Rectal smooth muscle tissue (tissue), 1 donor: Measurements from ENCODE around the gene BCAN.

Experiments used
- H3K27ac ChIP-seq: one replicate; pipeline ENCODE4 v1.7.0; 2013; ENCODE audit warnings: low read depth, low read length, inconsistent platforms
- H3K27me3 ChIP-seq: one replicate; pipeline ENCODE4 v1.7.0; 2013; ENCODE audit warnings: low read length; ENCODE audit not compliant: control insufficient read depth, insufficient read depth
- H3K36me3 ChIP-seq: one replicate; pipeline ENCODE4 v1.7.0; 2013; ENCODE audit warnings: low read length; ENCODE audit not compliant: control insufficient read depth, insufficient read depth
- H3K4me1 ChIP-seq: one replicate; pipeline ENCODE4 v1.7.0; 2013; ENCODE audit warnings: low read length; ENCODE audit not compliant: control insufficient read depth, insufficient read depth
- H3K4me3 ChIP-seq: one replicate; pipeline ENCODE4 v1.7.0; 2013; ENCODE audit warnings: low read length
- H3K9ac ChIP-seq: one replicate; pipeline ENCODE4 v1.7.0; 2013; ENCODE audit warnings: low read length

BCAN gene

DNA sequence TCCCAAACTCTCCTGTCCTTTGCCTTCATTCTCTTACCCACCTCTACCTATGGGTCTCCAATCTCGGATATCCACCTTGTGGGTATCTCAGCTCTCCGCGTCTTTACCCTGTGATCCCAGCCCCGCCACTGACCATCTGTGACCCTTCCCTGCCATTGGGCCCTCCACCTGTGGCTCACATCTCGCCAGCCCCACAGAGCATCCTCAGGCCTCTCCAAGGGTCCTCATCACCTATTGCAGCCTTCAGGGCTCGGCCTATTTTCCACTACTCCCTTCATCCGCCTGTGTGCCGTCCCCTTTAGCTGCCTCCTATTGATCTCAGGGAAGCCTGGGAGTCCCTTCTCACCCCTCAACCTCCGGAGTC is 11.1 kb downstream of the BCAN start:
- Histone ChIP-seq H3K36me3 (no peaks in the 10 kb centered on the region), H3K4me1 (peaks cover 3% of the 10 kb centered on the region), H3K9ac (no peak overlapping the region), H3K27ac (no peak overlapping the region), H3K27me3 (peaks cover 5% of the 10 kb centered on the region), H3K4me3 (no peak overlapping the region)

DNA sequence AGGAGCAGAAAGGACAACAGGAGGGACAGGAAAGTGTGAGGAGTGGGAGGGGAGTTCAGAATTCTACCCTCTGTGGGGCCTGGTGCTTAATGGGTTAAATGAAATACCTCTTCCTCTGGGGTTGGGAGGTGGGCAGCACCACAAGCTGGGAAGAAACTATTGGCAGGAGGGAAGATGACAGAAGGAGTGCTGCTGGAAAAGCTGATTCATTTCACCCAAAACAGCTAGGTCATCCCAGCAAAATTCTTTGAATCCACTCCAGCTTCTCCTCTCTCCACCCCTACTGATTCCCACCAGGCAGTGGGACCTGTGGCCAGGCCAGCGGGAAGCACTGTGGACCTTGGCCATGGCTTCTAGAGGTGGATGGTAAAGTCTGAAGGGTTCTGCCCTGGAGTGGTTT is 12.8 kb downstream of the BCAN start:
- Histone ChIP-seq H3K4me1 (peaks cover 6% of the 10 kb centered on the region), H3K27me3 (peaks cover 5% of the 10 kb centered on the region), H3K4me3 (no peak overlapping the region)

DNA sequence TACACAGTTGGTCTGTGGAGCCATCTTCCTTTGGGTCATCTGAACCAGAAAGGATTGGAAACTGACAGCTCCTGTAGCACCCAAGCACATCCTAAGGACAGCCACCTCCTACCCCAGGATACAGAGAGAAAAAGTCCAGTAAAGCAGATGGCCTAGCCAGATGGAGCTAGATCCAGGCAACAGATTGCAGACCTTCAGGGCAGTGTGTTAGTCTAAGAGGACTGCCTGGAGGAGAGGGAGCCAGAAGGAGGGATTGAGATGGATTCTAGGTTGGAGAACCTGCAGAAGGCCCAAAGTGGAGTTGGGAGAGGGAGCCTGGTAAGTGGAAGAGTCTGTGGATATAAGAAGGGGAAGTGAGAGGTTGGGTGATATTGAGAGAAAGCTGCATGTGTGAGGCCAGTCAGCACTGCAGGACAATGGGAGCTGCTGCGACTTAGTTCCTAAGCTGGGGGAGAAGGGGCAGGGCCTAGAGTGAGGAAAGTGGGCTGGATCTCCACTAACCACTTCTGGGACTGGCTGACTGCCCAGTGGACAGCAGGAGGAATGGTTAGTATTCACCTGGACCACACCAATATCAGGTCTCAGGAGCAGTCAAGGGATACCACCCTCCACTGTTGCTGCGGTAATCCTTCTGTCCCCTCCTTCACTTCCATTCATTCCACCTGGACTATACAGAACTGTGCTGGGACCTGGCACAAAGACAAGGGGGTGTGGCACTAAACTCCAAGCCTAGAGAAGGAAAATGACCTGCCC is 13.4 kb downstream of the BCAN start:
- H3K36me3 ChIP-seq, result no peaks in the 10 kb centered on the region
- peaks cover 5% of the 10 kb centered on the region for H3K27me3 ChIP-seq

More for the DNA sequence above, 12.8 kb downstream of the BCAN start:
- Histone ChIP-seq H3K36me3 (no peaks in the 10 kb centered on the region), H3K9ac (no peak overlapping the region), H3K27ac (no peak overlapping the region)

DNA sequence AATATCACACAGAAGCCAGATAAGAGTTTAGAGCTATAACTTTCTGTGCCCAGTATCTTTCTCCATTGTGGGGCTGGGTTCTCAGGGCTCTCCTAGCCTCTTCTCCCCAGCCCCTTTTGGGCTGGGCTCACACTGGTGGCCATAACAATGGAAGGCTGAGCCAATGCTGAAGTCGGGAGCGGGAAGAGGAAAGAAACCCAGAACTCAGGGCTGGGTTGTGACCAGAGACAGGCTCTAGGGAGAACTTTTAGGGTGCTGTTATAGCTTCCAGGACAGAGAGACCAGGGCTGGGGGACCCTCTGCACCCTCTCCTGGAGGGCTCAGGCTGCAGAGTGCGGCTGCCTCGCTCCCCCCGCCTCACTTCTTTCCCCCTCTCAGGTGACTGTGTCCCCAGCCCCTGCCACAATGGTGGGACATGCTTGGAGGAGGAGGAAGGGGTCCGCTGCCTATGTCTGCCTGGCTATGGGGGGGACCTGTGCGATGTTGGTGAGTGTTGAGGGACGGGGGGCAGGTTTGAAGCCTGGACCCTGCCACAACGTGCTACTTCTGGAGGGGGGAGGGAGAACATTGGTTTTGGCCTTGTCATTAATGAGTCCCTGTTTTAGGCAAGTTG is 14.1 kb downstream of the BCAN start:
- no peaks in the 10 kb centered on the region for H3K36me3 ChIP-seq
- no peak overlapping the region for H3K27ac ChIP-seq
- H3K27me3 ChIP-seq, result peaks cover 5% of the 10 kb centered on the region
- no peak overlapping the region for H3K9ac ChIP-seq
- no peak overlapping the region for H3K4me3 ChIP-seq
- peaks cover 16% of the 10 kb centered on the region for H3K4me1 ChIP-seq

More for the DNA sequence above, 13.4 kb downstream of the BCAN start:
- Histone ChIP-seq H3K4me3 (no peak overlapping the region), H3K27ac (no peak overlapping the region), H3K4me1 (peaks cover 11% of the 10 kb centered on the region), H3K9ac (no peak overlapping the region)

DNA sequence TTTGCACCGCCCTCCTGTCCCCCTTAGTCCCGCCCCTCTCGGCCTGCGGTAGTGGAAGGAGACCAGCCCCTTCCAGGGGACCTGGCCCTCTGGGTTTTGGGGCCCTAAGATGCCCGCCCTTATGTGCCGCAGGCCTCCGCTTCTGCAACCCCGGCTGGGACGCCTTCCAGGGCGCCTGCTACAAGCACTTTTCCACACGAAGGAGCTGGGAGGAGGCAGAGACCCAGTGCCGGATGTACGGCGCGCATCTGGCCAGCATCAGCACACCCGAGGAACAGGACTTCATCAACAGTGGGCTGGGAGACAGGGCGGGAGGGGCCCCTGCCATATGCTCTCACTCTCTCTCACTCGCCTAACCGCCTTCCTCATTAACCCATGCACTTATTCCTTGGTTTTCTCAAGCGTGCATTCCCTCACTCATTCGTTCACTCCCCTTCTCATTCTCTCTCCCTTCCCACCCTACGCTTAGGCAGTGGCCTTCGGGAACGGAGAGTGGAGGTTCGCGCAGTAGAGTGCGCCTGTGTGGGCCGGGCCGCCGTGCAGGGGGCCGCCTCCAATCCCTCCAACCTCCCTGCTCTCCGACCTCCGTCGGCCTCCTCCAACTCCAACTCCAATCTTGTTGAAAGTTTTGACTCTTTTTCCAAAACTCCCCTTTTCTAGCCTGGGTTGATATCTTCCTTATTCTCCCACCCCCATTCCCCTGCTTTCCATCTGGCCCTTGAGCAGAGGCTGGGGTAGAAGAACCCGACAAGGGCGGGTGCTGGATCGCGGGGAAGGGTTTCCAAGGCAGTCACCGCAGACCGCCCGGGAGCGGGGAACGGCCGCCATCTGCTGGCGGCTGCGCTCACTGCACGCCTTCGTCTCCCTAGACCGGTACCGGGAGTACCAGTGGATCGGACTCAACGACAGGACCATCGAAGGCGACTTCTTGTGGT is 15.2 kb downstream of the BCAN start:
- no peak overlapping the region for H3K9ac ChIP-seq
- peak overlapping the region; percentile 56 for H3K4me3 ChIP-seq
- no peaks in the 10 kb centered on the region for H3K36me3 ChIP-seq
- H3K27me3 ChIP-seq, result peaks cover 5% of the 10 kb centered on the region
- H3K27ac ChIP-seq, result no peak overlapping the region
- H3K4me1 ChIP-seq, result peaks cover 20% of the 10 kb centered on the region

DNA sequence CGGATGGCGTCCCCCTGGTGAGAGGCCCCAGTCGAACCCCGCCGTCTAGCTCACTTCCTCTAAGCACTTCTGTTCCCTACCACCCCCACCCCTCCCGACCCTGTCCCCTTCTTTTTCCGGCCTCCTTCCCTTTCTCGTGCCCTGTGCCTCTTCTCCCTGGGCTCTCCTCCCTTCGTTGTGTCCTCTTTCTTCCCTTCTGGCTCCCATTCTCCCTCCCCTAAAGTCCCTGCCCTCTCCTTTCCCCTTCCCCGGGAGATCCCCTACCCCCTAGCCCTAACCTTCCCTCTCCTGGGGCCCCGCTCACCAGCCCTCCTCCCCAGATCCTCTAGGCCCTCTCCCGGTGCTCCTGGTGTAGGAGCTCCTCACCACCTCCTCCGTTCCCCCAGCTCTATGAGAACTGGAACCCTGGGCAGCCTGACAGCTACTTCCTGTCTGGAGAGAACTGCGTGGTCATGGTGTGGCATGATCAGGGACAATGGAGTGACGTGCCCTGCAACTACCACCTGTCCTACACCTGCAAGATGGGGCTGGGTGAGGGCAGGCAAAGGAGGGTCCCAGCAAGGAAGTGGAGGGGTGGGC is 15.9 kb downstream of the BCAN start:
- Histone ChIP-seq H3K4me3 (peak overlapping the region; percentile 56), H3K9ac (no peak overlapping the region), H3K36me3 (no peaks in the 10 kb centered on the region), H3K27ac (no peak overlapping the region), H3K27me3 (peaks cover 5% of the 10 kb centered on the region), H3K4me1 (peaks cover 28% of the 10 kb centered on the region)

DNA sequence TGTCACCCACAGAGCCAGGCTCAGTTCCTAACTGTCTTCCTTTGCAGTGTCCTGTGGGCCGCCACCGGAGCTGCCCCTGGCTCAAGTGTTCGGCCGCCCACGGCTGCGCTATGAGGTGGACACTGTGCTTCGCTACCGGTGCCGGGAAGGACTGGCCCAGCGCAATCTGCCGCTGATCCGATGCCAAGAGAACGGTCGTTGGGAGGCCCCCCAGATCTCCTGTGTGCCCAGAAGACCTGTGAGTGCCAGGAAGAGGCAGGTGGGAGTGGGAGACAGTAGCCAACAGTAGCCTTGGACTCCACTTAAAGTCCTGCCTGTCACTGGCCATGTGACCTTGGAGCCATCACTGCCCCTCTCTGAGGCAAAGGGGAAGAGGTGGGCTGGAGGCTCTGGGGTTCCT is 16.6 kb downstream of the BCAN start:
- Histone ChIP-seq H3K4me3 (no peak overlapping the region), H3K4me1 (peaks cover 33% of the 10 kb centered on the region), H3K9ac (no peak overlapping the region), H3K27ac (no peak overlapping the region), H3K36me3 (no peaks in the 10 kb centered on the region), H3K27me3 (peaks cover 5% of the 10 kb centered on the region)

DNA sequence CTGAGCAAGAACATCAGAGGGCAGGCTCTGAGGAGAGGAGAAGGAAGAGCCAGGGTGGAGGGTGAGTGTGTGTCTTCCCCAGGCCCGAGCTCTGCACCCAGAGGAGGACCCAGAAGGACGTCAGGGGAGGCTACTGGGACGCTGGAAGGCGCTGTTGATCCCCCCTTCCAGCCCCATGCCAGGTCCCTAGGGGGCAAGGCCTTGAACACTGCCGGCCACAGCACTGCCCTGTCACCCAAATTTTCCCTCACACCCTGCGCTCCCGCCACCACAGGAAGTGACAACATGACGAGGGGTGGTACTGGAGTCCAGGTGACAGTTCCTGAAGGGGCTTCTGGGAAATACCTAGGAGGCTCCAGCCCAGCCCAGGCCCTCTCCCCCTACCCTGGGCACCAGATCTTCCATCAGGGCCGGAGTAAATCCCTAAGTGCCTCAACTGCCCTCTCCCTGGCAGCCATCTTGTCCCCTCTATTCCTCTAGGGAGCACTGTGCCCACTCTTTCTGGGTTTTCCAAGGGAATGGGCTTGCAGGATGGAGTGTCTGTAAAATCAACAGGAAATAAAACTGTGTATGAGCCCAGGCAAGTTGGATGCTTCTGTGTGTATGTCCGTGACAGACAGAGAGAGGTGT is 17.1 kb downstream of the BCAN start:
- peaks cover 37% of the 10 kb centered on the region for H3K4me1 ChIP-seq
- H3K9ac ChIP-seq, result no peak overlapping the region
- H3K36me3 ChIP-seq, result no peaks in the 10 kb centered on the region
- H3K27me3 ChIP-seq, result peaks cover 5% of the 10 kb centered on the region
- no peak overlapping the region for H3K27ac ChIP-seq
- H3K4me3 ChIP-seq, result no peak overlapping the region

DNA sequence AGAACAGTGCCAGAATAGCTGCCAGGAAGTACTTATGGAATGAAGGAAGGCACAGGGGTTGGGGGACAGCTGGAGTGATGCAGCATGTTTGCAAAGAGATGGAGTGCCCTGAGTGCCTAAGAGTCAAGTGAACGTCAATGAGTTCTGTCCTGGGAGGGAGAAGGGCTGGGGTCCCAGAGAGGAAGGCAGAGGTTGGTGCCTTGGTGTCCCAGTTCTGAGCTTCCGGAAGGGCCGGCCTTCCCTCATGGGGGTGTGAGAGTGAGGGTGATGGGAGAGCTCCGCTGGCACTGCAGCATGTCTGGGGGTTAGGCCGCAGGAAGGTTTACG is 17.7 kb downstream of the BCAN start:
- peak overlapping the region; percentile 50 for H3K4me3 ChIP-seq
- H3K27ac ChIP-seq, result no peak overlapping the region
- H3K36me3 ChIP-seq, result no peaks in the 10 kb centered on the region
- peaks cover 43% of the 10 kb centered on the region for H3K4me1 ChIP-seq
- no peak overlapping the region for H3K9ac ChIP-seq
- peaks cover 5% of the 10 kb centered on the region for H3K27me3 ChIP-seq

DNA sequence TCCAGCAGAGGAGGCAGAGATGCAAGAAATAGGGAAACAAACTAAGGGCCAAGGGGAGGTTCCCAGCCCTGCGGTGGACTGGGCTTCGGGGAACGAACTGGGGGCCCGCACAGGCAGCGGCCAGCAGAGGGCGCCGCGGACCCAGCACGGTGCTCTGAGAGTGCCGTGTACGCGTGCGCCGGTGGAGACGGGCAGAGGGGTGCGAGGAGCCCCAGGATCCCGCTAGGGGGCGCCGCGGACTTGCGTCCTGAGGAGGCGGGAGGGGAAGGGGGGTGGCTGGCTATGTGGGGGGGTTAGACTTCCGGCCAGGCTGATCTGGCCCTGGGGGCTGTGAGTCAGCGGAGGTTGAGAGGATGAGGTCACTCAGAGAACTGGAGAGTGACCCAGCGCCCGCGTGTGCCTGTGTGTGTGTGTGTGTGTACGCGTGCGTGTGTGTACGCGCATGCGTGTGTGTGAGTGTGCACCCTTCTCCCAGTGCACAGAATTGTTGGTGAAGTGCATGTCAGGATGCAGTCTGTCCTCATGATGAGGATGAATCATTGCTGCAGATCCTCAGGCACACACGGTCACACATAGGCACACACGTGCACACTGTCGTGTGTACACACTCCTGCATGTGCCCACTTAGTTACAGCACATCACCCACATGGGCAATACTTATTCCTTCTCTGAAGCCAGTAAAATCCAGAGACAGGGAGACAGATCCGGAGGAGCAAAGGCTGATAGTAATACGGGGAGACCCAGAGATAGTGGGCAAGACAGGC is 18.3 kb downstream of the BCAN start:
- H3K27ac ChIP-seq, result peak overlapping the region; percentile 79
- peaks cover 47% of the 10 kb centered on the region for H3K4me1 ChIP-seq
- H3K9ac ChIP-seq, result peak overlapping the region; percentile 19
- H3K4me3 ChIP-seq, result peak overlapping the region; percentile 50
- H3K36me3 ChIP-seq, result no peaks in the 10 kb centered on the region
- H3K27me3 ChIP-seq, result peaks cover 5% of the 10 kb centered on the region

DNA sequence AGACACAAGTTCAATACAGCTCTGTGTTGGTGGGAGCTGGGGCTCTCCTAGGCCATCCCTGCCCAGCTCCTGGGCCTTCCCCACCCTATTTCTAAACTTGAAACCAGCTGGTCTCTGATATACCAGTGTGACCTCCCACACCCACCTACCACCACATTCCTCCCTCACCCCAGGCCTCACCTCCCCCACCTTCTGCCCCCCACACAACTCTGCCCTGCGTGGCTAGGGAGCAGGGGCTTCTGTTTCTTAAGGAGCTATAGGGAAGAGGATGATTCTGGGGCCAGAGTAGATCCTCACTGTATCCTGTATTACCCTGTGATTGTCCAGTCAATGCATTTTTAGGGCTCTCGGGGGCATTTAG is 18.8 kb downstream of the BCAN start:
- H3K9ac ChIP-seq, result no peak overlapping the region
- H3K4me1 ChIP-seq, result peaks cover 50% of the 10 kb centered on the region
- H3K36me3 ChIP-seq, result no peaks in the 10 kb centered on the region
- peak overlapping the region; percentile 79 for H3K27ac ChIP-seq
- H3K4me3 ChIP-seq, result peak overlapping the region; percentile 47
- peaks cover 5% of the 10 kb centered on the region for H3K27me3 ChIP-seq
